ACC112 (cell line): ENCODE results near the gene FGGY.
"Not testable (repeated sequence)": the region's sequence is repeated elsewhere in the genome, so short reads cannot be mapped to it uniquely, and the experiment has no call there.

Experiments
- H2AFZ ChIP-seq: fragments of 200-600 bp; sonication (generic); one replicate; pipeline ENCODE4 v1.6.0; 2017; ENCODE audit warnings: antibody characterized with exemption, low read length; ENCODE audit not compliant: unreplicated experiment
- H3K27ac ChIP-seq: fragments of 200-600 bp; sonication (generic); 2 replicates; pipeline ENCODE4 v1.5.1; 2014; ENCODE audit warnings: low read depth, mild to moderate bottlenecking, antibody characterized with exemption, low read length, moderate library complexity
- H3K27me3 ChIP-seq: fragments of 200-600 bp; sonication (generic); 2 replicates; pipeline ENCODE4 v1.6.1; 2014; ENCODE audit warnings: mild to moderate bottlenecking, antibody characterized with exemption, low read length, moderate library complexity, mixed read lengths; ENCODE audit not compliant: insufficient read depth
- H3K36me3 ChIP-seq: fragments of 200-600 bp; sonication (generic); 2 replicates; pipeline ENCODE4 v1.6.1; 2016; ENCODE audit warnings: mild to moderate bottlenecking, antibody characterized with exemption, low read length, moderate library complexity, mixed read lengths; ENCODE audit not compliant: insufficient read depth
- H3K4me1 ChIP-seq: fragments of 200-600 bp; sonication (generic); one replicate; pipeline ENCODE4 v1.6.1; 2016; ENCODE audit warnings: low read length, mixed read lengths; ENCODE audit not compliant: insufficient read depth, unreplicated experiment, control insufficient read depth
- H3K4me3 ChIP-seq: fragments of 200-600 bp; sonication (generic); 2 replicates; pipeline ENCODE4 v1.5.1; 2014; ENCODE audit warnings: mild to moderate bottlenecking, low read depth, low read length
- H3K79me2 ChIP-seq: fragments of 200-600 bp; sonication (generic); one replicate; pipeline ENCODE4 v1.6.0; 2016; ENCODE audit warnings: low read length; ENCODE audit not compliant: control insufficient read depth, unreplicated experiment, insufficient read depth

The FGGY gene

DNA sequence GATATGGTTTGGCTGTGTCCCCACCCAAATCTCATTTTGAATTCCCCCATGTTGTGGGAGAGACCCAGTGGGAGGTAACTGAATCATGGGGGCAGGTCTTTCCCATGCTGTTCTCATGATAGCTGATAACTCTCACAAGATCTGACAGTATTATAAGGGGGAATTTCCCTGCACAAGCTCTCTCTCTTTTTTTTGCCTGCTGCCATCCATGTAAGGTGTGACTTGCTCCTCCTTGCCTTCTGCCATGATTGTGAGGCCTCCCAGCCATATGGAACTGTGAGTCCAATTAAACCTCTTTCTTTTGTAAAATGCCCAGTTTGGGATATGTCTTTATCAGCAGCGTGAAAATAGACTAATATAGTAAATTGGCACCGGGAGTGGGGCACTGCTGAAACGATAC is 439.0 kb downstream of the FGGY start:
- H3K4me3 ChIP-seq, H3K27ac ChIP-seq, H3K36me3 ChIP-seq, H3K79me2 ChIP-seq, H3K27me3 ChIP-seq, H2AFZ ChIP-seq: not testable (repeated sequence)
- peaks cover 32% of the 10 kb centered on the region for H3K4me1 ChIP-seq

DNA sequence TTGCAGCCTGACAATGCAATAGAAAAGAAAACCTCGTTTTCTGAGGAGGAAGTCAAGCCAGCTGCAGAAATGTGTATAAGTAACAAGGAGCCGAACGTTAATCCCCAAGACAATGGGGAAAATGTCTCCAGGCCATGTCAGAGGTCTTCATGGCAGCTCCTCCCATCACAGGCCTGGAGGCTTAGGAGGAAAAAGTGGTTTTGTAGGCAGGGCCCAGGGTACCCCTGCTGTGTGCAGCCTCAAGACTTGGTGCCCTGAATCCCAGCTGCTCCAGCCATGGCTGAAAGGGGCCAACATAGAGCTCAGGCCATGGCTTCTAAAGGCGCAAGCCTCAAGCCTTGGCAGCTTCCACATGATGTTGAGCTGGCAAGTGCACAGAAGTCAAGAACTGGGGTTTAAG is 439.9 kb downstream of the FGGY start:
- Histone ChIP-seq H3K27ac (no peak overlapping the region), H2AFZ (no peak overlapping the region), H3K27me3 (no peaks in the 10 kb centered on the region), H3K79me2 (no peaks in the 10 kb centered on the region), H3K4me3 (no peak overlapping the region), H3K4me1 (peaks cover 23% of the 10 kb centered on the region), H3K36me3 (no peaks in the 10 kb centered on the region)

DNA sequence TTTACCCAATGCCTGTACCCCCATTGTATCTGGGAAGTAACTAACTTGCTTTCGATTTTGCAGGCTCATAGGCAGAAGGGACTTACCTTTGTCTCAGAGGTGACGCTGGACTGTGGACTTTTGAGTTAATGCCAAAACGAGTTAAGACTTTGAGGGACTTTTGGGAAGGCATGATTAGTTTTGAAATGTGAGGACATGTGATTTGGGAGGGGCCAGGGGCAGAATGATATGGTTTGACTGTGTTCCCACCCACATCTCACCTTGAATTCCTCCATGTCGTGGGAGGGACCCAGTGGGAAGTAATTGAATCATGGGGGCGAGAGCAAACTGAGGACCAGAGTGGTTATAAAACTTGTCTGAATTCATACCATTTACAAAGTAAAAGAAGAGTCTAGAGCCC is 440.7 kb downstream of the FGGY start:
- peaks cover 21% of the 10 kb centered on the region for H3K4me1 ChIP-seq
- no peak overlapping the region for H2AFZ ChIP-seq
- no peaks in the 10 kb centered on the region for H3K27me3 ChIP-seq
- no peaks in the 10 kb centered on the region for H3K79me2 ChIP-seq
- H3K36me3 ChIP-seq = no peaks in the 10 kb centered on the region
- H3K4me3 ChIP-seq = no peak overlapping the region
- H3K27ac ChIP-seq = peak overlapping the region; percentile 28; the same call in 1 of the 2 replicates

DNA sequence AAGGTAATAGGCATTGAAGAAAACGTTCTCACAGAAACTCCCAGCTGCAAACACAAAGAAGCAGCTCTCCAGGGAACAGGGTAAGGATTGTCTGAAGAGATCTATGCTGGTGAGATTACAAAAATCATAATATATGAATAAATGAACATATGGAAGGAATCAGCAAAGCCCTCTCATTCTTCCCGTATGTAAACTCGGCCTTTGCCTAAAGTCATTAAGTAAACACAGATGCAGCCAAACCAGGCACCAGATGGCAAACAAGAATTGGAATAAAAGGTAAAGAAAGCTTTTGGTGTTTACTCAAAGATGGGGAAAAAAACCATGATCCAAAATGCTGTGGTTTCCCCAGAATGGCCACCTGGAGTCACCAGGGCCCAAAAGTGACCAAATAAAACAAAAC is 441.3 kb downstream of the FGGY start:
- Histone ChIP-seq H3K27me3 (no peaks in the 10 kb centered on the region), H2AFZ (peak overlapping the region; percentile 16), H3K79me2 (no peaks in the 10 kb centered on the region), H3K36me3 (no peaks in the 10 kb centered on the region), H3K27ac (peak overlapping the region; percentile 28), H3K4me3 (no peak overlapping the region), H3K4me1 (peaks cover 21% of the 10 kb centered on the region)

DNA sequence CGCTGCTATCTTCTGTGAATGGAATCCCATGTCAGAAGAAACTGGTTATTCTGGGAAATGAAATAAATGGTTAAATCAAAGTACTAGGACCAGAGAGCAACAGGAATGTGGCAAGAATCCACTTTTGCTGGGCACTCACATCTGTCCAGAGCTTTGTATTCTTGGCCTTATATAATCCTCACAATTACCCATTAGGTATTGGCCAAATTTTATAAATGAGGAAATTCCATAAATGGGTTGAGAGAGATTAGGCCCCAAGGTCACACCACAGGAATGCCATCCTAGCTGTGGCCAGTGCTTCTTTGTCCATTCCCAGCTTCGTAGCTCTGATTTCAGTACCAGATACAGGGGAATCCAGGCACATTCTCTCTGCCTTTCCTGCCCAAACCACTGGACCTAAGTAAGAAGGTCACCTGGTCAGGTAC is 441.7 kb downstream of the FGGY start:
- Histone ChIP-seq H3K4me3 (no peak overlapping the region), H2AFZ (no peak overlapping the region), H3K36me3 (no peaks in the 10 kb centered on the region), H3K79me2 (no peaks in the 10 kb centered on the region), H3K27me3 (no peaks in the 10 kb centered on the region), H3K27ac (peak overlapping the region; percentile 28), H3K4me1 (peaks cover 21% of the 10 kb centered on the region)

- no peak overlapping the region for H3K4me3 ChIP-seq
- H2AFZ ChIP-seq = no peak overlapping the region
- H3K4me1 ChIP-seq = peaks cover 21% of the 10 kb centered on the region
- H3K36me3 ChIP-seq = no peaks in the 10 kb centered on the region
- no peaks in the 10 kb centered on the region for H3K27me3 ChIP-seq
- peak overlapping the region; percentile 28 for H3K27ac ChIP-seq
- H3K79me2 ChIP-seq = no peaks in the 10 kb centered on the region
These were observed 442.2 kb downstream of the FGGY start for GRCh38 chr1:59739111-59739510.

DNA sequence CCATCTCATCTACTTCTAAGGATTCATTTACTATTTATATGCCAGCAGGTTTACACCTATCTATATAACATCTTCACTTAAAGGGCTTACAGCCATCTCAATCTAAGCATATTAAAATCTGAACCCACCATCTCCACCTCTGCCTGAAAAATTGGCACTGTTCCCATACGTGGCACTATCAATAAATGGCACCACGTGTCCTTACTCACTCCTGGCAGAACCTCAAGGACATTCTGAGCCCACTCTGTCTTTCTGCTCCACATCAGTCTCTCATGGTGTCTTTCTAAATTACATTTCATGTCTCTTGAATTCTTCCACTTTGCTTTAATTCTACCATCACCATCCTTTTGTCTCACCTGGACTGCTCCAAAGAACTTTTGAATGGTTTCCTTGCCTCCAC is 445.6 kb downstream of the FGGY start:
- Histone ChIP-seq H3K27me3 (no peaks in the 10 kb centered on the region), H3K27ac (no peak overlapping the region), H3K4me1 (peaks cover 19% of the 10 kb centered on the region), H3K4me3 (no peak overlapping the region), H3K79me2 (no peaks in the 10 kb centered on the region), H3K36me3 (no peaks in the 10 kb centered on the region), H2AFZ (no peak overlapping the region)

DNA sequence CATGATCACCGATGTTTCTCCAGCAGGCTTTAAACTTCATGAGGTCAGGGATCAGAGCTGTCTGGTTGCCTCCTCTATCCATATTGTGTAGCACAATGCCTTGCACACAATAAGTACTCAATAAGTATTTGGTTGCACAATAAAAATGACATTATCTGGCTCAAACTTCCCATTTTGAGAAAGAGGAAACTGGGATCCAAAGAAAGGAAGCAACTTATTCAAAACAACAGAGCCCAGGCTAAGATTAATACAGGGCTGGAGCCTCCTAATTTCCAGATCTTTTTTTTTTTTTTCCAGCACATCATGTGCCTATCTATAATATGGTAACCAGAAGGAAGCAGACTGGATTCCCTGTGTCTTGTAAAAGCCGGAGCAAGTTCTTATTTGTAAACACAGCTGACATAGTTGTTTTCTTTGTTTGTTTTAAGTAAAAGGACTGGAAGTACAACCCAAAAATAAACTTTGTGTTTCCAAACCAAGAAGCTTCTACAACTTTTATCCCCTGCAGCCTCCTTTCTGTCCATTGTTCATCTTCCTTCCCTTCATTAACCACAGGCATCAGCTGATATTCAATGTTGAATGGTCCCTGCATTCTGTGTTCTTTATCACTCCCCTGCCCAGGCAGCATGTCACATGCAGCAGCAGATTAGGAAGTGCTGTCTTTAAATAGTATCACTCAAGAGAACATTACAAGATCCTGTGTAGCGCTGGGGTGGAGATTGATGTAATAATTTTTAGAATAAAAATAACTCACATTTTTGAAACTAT is 446.6 kb downstream of the FGGY start:
- H3K4me3 ChIP-seq = no peak overlapping the region
- no peak overlapping the region for H3K27ac ChIP-seq
- H2AFZ ChIP-seq = no peak overlapping the region
- H3K27me3 ChIP-seq = no peaks in the 10 kb centered on the region
- no peaks in the 10 kb centered on the region for H3K79me2 ChIP-seq
- peaks cover 10% of the 10 kb centered on the region for H3K4me1 ChIP-seq
- no peaks in the 10 kb centered on the region for H3K36me3 ChIP-seq

- no peaks in the 10 kb centered on the region for H3K36me3 ChIP-seq
- H3K4me3 ChIP-seq = no peak overlapping the region
- no peak overlapping the region for H2AFZ ChIP-seq
- H3K27ac ChIP-seq = no peak overlapping the region
- H3K79me2 ChIP-seq = no peaks in the 10 kb centered on the region
- H3K27me3 ChIP-seq = no peaks in the 10 kb centered on the region
- peaks cover 29% of the 10 kb centered on the region for H3K4me1 ChIP-seq
These were observed 450.6 kb downstream of the FGGY start for GRCh38 chr1:59747420-59748024.

GRCh38 chr1:59748123-59748522 is 451.2 kb downstream of the FGGY start:
- Histone ChIP-seq H3K27ac (no peak overlapping the region), H2AFZ (no peak overlapping the region), H3K4me3 (no peak overlapping the region), H3K4me1 (peaks cover 31% of the 10 kb centered on the region), H3K79me2 (no peaks in the 10 kb centered on the region), H3K27me3 (no peaks in the 10 kb centered on the region), H3K36me3 (no peaks in the 10 kb centered on the region)
